ENCODE data around the gene RNF168.
"Not testable (repeated sequence)": the region's sequence is repeated elsewhere in the genome, so short reads cannot be mapped to it uniquely, and the experiment has no call there.

RNF168 gene

GRCh38 chr3:196503196-196504076, at the start of gene RNF168:
RNF168 (minus strand) TSS chr3:196503768; CDS start chr3:196503173, 595 bp downstream.
- DNase-seq: peak; percentile 93

- DNase-seq: no peak
Observed at GRCh38 chr3:196552253-196552652, 48.7 kb upstream of the RNF168 start.

- DNase-seq: not testable (repeated sequence)
Observed at GRCh38 chr3:196550172-196550571, 46.6 kb upstream of the RNF168 start.

- DNase-seq: not testable (repeated sequence)
Observed at GRCh38 chr3:196549312-196549711, 45.7 kb upstream of the RNF168 start.

GRCh38 chr3:196547067-196547466, 43.5 kb upstream of the RNF168 start:
- DNase-seq: no peak

GRCh38 chr3:196546537-196546936, 43.0 kb upstream of the RNF168 start:
- DNase-seq: no peak

- no peak for DNase-seq
Observed at GRCh38 chr3:196544491-196544992, 41.0 kb upstream of the RNF168 start.

GRCh38 chr3:196541684-196542445, 38.3 kb upstream of the RNF168 start:
- DNase-seq: no peak

- no peak for DNase-seq
Observed at GRCh38 chr3:196537319-196537984, 33.9 kb upstream of the RNF168 start.

- no peak for DNase-seq
Observed at GRCh38 chr3:196533260-196533681, 29.7 kb upstream of the RNF168 start.

- no peak for DNase-seq
Observed at GRCh38 chr3:196531418-196531817, 27.9 kb upstream of the RNF168 start.

GRCh38 chr3:196528639-196529233, 25.2 kb upstream of the RNF168 start:
- peak; percentile 57 for DNase-seq

GRCh38 chr3:196525141-196525540, 21.6 kb upstream of the RNF168 start:
- DNase-seq: no peak

GRCh38 chr3:196524527-196524926, 21.0 kb upstream of the RNF168 start:
- DNase-seq: no peak

- no peak for DNase-seq
Observed at GRCh38 chr3:196523841-196524240, 20.3 kb upstream of the RNF168 start.

- not testable (repeated sequence) for DNase-seq
Observed at GRCh38 chr3:196521291-196521690, 17.7 kb upstream of the RNF168 start.

GRCh38 chr3:196519718-196520082, 16.1 kb upstream of the RNF168 start:
- DNase-seq: no peak

GRCh38 chr3:196518966-196519717, 15.6 kb upstream of the RNF168 start:
- DNase-seq: no peak

GRCh38 chr3:196517919-196518318, 14.4 kb upstream of the RNF168 start:
- DNase-seq: no peak

- no peak for DNase-seq
Observed at GRCh38 chr3:196517162-196517800, 13.7 kb upstream of the RNF168 start.

GRCh38 chr3:196514913-196515621, 11.5 kb upstream of the RNF168 start, which contains the start of gene SMCO1:
SMCO1 (minus strand) TSS chr3:196515346; CDS start chr3:196515209, 137 bp downstream.
- DNase-seq: no peak
